Dendritic cell treated with granulocyte-macrophage colony-stimulating factor and Interleukin-4, amounts not matched to agents 40 ng/mL and 50 ng/mL, for 4 days (primary cell): ENCODE measurements around the gene QSER1.
"Not testable (repeated sequence)": the region's sequence is repeated elsewhere in the genome, so short reads cannot be mapped to it uniquely, and the experiment has no call there.

ENCODE experiments used
- H3K27ac Mint-ChIP-seq: one replicate; pipeline ENCODE4 v1.8.0; 2022; ENCODE audit warnings: mild to moderate bottlenecking, mixed read lengths
- H3K27me3 Mint-ChIP-seq: one replicate; pipeline ENCODE4 v1.8.0; 2022; ENCODE audit warnings: mild to moderate bottlenecking, mixed read lengths
- H3K36me3 Mint-ChIP-seq: one replicate; pipeline ENCODE4 v1.8.0; 2022; ENCODE audit warnings: low read depth, mixed read lengths
- H3K4me1 Mint-ChIP-seq: one replicate; pipeline ENCODE4 v1.8.0; 2022; ENCODE audit warnings: low read depth, mixed read lengths
- H3K4me3 Mint-ChIP-seq: one replicate; pipeline ENCODE4 v1.8.0; 2022; ENCODE audit warnings: mild to moderate bottlenecking, moderate library complexity, mixed read lengths
- H3K9me3 Mint-ChIP-seq: one replicate; pipeline ENCODE4 v1.8.0; 2022; ENCODE audit warnings: mixed read lengths
- intact Hi-C: fragments of 100-400 bp; cut with micrococcal nuclease; formaldehyde crosslinking; loops from one replicate; pipeline ENCODE4 v1.15.0; 2022

Gene QSER1

GRCh38 chr11:33013755-33014154 lies 121.1 kb downstream of the QSER1 start:
- H3K4me1 Mint-ChIP-seq = peaks cover 20% of the 10 kb centered on the region
- intact Hi-C loops = no loop called here
- H3K36me3 Mint-ChIP-seq = no peaks in the 10 kb centered on the region
- no peaks in the 10 kb centered on the region for H3K9me3 Mint-ChIP-seq
- H3K27me3 Mint-ChIP-seq = peaks cover 6% of the 10 kb centered on the region
- no peak overlapping the region for H3K27ac Mint-ChIP-seq
- H3K4me3 Mint-ChIP-seq = no peak overlapping the region

GRCh38 chr11:33015621-33016551 lies 123.3 kb downstream of the QSER1 start, which contains the start of gene DEPDC7:
Gene DEPDC7, plus strand, starts transcription at chr11:33015878. Its CDS starts 78 bp downstream, at chr11:33015956.
- H3K36me3 Mint-ChIP-seq = no peaks in the 10 kb centered on the region
- H3K4me3 Mint-ChIP-seq = peak within 1 kb of the TSS; percentile 84
- peaks cover 6% of the 10 kb centered on the region for H3K27me3 Mint-ChIP-seq
- intact Hi-C loops = loop anchor here (5.0 kb wide), 1 partner anchor 46 kb away; no protein-coding TSS in a partner anchor
- peak within 1 kb of the TSS; percentile 79 for H3K27ac Mint-ChIP-seq
- H3K4me1 Mint-ChIP-seq = peaks cover 20% of the 10 kb centered on the region
- H3K9me3 Mint-ChIP-seq = no peaks in the 10 kb centered on the region

DNA sequence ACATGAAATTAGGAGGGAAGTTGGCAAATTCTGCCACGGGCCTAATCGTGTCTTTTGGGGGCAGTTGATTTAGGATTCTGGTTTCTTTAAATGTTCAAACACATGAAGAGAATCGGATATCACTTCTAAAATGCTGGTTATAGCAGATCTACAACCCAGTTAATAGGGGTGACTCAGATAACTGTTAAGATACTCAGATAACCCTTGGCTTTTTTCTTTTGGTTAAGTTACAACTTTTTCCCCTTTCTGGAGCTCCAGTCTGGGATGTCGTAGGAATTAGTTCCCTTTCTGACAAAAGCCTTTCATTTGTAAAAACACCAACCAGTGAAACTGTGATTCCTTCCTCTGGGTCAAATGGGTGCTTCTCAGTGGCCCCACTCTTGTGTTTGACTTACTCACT lies 124.0 kb downstream of the QSER1 start:
- Mint-ChIP-seq H3K27me3 (peaks cover 6% of the 10 kb centered on the region), H3K4me3 (peak overlapping the region; percentile 84), H3K9me3 (no peaks in the 10 kb centered on the region), H3K36me3 (no peaks in the 10 kb centered on the region), H3K4me1 (peaks cover 14% of the 10 kb centered on the region), H3K27ac (peak overlapping the region; percentile 79)
- intact Hi-C loops = loop anchor here (5.0 kb wide), 1 partner anchor 46 kb away; no protein-coding TSS in a partner anchor

- Mint-ChIP-seq H3K36me3 (no peaks in the 10 kb centered on the region), H3K4me1 (peaks cover 10% of the 10 kb centered on the region), H3K9me3 (no peaks in the 10 kb centered on the region), H3K27ac (no peak overlapping the region), H3K27me3 (peaks cover 6% of the 10 kb centered on the region), H3K4me3 (no peak overlapping the region)
- intact Hi-C loops = loop anchor here (5.0 kb wide), 1 partner anchor 45 kb away; no protein-coding TSS in a partner anchor
Measured at GRCh38 chr11:33017478-33017877, 124.9 kb downstream of the QSER1 start.

DNA sequence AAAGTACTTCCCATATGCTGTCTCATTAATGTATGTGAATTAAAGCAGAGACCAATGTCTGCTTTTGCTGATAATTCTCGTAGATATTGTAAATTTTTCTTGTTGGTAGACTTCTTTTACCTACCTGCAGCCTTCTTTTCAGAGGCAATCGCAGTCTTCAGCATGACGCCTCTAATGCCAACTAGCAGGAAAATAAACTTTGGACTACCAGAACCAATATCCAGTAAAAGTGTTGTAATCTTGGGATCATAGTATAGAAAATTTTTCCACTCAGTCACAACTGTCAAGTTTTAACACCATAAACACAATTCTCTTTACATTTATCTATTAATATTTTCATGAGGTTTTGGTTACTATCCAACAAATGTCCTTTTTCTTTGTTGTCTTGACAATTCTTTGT lies 125.4 kb downstream of the QSER1 start:
- no peak overlapping the region for H3K27ac Mint-ChIP-seq
- peaks cover 10% of the 10 kb centered on the region for H3K4me1 Mint-ChIP-seq
- intact Hi-C loops = loop anchor here (5.0 kb wide), 1 partner anchor 44 kb away; no protein-coding TSS in a partner anchor
- no peak overlapping the region for H3K4me3 Mint-ChIP-seq
- no peaks in the 10 kb centered on the region for H3K36me3 Mint-ChIP-seq
- peaks cover 6% of the 10 kb centered on the region for H3K27me3 Mint-ChIP-seq
- no peaks in the 10 kb centered on the region for H3K9me3 Mint-ChIP-seq

- H3K4me1 Mint-ChIP-seq = peaks cover 10% of the 10 kb centered on the region
- H3K27me3 Mint-ChIP-seq = peaks cover 6% of the 10 kb centered on the region
- no peaks in the 10 kb centered on the region for H3K36me3 Mint-ChIP-seq
- no peak overlapping the region for H3K4me3 Mint-ChIP-seq
- intact Hi-C loops = loop anchor here (5.0 kb wide), 1 partner anchor 43 kb away; no protein-coding TSS in a partner anchor
- H3K27ac Mint-ChIP-seq = no peak overlapping the region
- H3K9me3 Mint-ChIP-seq = no peaks in the 10 kb centered on the region
Measured at GRCh38 chr11:33018840-33019239, 126.2 kb downstream of the QSER1 start.

DNA sequence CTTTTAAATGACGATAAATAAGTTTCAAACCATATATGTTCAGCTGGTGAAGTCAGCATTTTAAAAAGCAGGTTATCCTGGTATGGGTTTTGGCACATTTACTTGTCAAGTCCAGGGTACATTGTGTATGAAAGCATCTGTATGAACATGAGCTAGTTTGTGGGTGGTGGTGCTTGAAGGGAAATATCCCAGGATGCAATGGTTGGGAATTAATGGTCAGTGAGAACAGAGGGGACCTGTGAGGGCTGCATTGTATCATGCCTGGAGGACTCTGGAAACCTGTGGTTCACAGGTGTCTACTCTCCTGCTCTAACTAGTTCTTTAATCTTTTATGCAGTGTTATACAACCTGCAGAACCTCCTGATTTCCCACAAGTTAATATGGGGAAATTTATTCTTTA lies 128.9 kb downstream of the QSER1 start:
- H3K27me3 Mint-ChIP-seq = no peaks in the 10 kb centered on the region
- H3K27ac Mint-ChIP-seq = no peak overlapping the region
- intact Hi-C loops = no loop called here
- H3K36me3 Mint-ChIP-seq = no peaks in the 10 kb centered on the region
- H3K4me1 Mint-ChIP-seq = peaks cover 7% of the 10 kb centered on the region
- H3K9me3 Mint-ChIP-seq = no peaks in the 10 kb centered on the region
- H3K4me3 Mint-ChIP-seq = no peak overlapping the region

- Mint-ChIP-seq H3K27ac (no peak overlapping the region), H3K4me3 (no peak overlapping the region), H3K27me3 (no peaks in the 10 kb centered on the region), H3K36me3 (no peaks in the 10 kb centered on the region), H3K9me3 (no peaks in the 10 kb centered on the region), H3K4me1 (peaks cover 6% of the 10 kb centered on the region)
- intact Hi-C loops = no loop called here
Measured at GRCh38 chr11:33021937-33022336, 129.3 kb downstream of the QSER1 start.

- no peaks in the 10 kb centered on the region for H3K27me3 Mint-ChIP-seq
- H3K9me3 Mint-ChIP-seq = no peaks in the 10 kb centered on the region
- intact Hi-C loops = no loop called here
- H3K36me3 Mint-ChIP-seq = no peaks in the 10 kb centered on the region
- H3K27ac Mint-ChIP-seq = no peak overlapping the region
- no peak overlapping the region for H3K4me3 Mint-ChIP-seq
- peaks cover 6% of the 10 kb centered on the region for H3K4me1 Mint-ChIP-seq
Measured at GRCh38 chr11:33025339-33025722, 132.7 kb downstream of the QSER1 start.

DNA sequence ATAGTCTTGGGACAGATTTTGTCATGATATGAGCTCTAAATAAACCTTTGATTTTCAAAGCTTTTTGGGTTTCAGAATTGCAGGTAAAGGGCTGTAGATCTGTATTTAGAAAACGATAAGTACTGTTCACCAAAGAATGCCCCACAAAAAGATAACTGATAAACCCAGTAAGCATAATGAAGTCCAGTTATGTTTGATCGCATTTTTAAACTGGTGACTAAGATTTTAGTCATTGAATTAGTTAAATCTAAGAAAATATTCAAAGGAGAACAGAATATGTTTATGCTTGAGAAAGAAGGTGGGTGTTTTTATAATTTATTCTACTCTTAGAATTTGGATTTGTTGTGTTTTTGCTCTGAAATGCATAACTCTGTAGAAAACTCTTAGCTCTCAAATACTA lies 134.6 kb downstream of the QSER1 start:
- H3K4me3 Mint-ChIP-seq = no peak overlapping the region

DNA sequence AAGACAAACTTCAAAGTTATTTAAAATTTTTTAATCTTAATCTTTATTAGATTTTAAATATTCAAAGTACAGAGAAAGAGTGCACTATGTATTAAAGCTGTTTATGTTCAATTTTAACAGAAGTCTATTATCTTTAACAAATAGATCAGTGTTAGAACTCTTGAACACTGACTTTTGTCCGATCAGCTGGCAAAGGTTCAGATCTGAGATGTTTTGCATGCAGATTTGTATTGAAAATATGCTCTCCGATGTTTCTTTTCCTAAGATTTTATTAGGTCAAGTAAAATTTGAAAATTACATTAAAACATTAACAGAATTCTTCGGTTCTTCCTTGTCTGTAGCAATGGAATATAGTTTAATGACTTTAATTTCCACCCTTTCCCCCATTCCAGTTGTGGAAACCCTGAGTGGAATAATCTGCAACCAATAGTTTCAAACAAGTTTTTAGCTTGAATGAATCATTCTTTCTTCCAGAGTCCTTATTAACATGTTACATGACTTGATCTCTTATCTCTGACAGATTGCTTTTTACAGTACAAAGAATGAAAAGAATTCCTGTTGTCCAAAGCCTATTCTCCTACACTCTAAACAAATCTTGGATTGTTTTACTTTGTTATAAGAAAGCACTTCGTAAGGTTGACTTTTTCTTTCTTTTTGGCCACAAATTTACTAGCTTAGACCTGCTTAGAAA lies 135.4 kb downstream of the QSER1 start:
- intact Hi-C loops = no loop called here
- peaks cover 6% of the 10 kb centered on the region for H3K4me1 Mint-ChIP-seq
- H3K9me3 Mint-ChIP-seq = no peaks in the 10 kb centered on the region
- H3K27ac Mint-ChIP-seq = no peak overlapping the region
- no peaks in the 10 kb centered on the region for H3K36me3 Mint-ChIP-seq
- H3K27me3 Mint-ChIP-seq = no peaks in the 10 kb centered on the region
- no peak overlapping the region for H3K4me3 Mint-ChIP-seq

More for the DNA sequence above, 134.6 kb downstream of the QSER1 start:
- Mint-ChIP-seq H3K9me3 (no peaks in the 10 kb centered on the region), H3K27me3 (no peaks in the 10 kb centered on the region), H3K36me3 (no peaks in the 10 kb centered on the region), H3K4me1 (peaks cover 6% of the 10 kb centered on the region), H3K27ac (no peak overlapping the region)
- intact Hi-C loops = no loop called here

DNA sequence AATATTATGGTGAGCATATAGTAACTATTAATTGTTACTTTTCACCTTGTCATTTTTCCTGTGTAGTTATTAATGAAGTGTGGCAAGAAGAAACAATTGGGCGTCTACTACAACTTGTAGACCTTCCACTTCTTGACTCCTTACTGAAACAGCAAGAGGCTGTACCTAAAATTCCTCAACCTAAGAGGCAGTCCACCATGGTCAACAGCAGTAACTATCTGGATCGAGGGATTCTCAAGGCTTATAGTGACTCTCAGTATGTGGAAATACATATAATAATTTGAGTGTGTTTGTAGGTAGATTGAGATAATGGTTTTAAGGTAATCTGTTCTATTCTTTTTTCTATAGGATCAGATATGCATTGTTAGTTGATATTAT lies 135.9 kb downstream of the QSER1 start:
- no peak overlapping the region for H3K27ac Mint-ChIP-seq
- no peaks in the 10 kb centered on the region for H3K36me3 Mint-ChIP-seq
- H3K9me3 Mint-ChIP-seq = no peaks in the 10 kb centered on the region
- no peak overlapping the region for H3K4me3 Mint-ChIP-seq
- intact Hi-C loops = no loop called here
- peaks cover 6% of the 10 kb centered on the region for H3K4me1 Mint-ChIP-seq
- H3K27me3 Mint-ChIP-seq = no peaks in the 10 kb centered on the region

DNA sequence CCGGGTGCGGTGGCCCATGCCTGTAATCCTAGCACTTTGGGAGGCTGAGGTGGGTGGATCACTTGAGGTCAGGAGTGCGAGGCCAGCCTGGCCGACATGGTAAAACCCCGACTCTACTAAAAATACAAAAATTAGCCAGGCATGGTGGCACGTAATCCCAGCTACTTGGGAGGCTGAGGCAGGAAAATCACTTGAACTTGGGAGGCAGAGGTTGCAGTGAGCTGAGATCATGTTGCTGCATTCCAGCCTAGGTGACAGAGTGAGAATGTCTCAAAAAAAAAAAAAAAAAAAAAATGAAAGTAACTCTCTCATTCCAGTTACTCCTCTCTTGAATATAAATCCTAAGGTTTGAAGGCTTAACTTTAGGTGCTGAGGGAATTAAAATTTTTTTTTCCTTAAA lies 136.6 kb downstream of the QSER1 start:
- H3K36me3 Mint-ChIP-seq, intact Hi-C loops, H3K4me1 Mint-ChIP-seq, H3K4me3 Mint-ChIP-seq, H3K27ac Mint-ChIP-seq, H3K27me3 Mint-ChIP-seq, H3K9me3 Mint-ChIP-seq: not testable (repeated sequence)
